ENCODE measurements around the gene WFIKKN2. TPM values are rescaled to one million over a fixed set of nuclear protein-coding genes. Genes with fewer than 3 reads are reported as not detected.
A peak's percentile ranks its signal among the peaks of the same experiment; 100 is the strongest.
"Not testable (repeated sequence)": the region's sequence is repeated elsewhere in the genome, so short reads cannot be mapped to it uniquely, and the experiment has no call there.

The WFIKKN2 gene
- total RNA-seq, 1 donor from 2014 or later: 0.08 TPM

GRCh38 chr17:50871364-50871763 lies 36.0 kb downstream of the WFIKKN2 start:
- DNase-seq (ENCODE audit: low spot score) (no peak), ATAC-seq (no peak)

GRCh38 chr17:50871898-50872297 lies 36.5 kb downstream of the WFIKKN2 start:
- DNase-seq (ENCODE audit: low spot score) (peak; percentile 30), ATAC-seq (no peak)

GRCh38 chr17:50872710-50873424 lies 37.5 kb downstream of the WFIKKN2 start:
- DNase-seq (ENCODE audit: low spot score) (peak; percentile 81), ATAC-seq (peak; percentile 86)

GRCh38 chr17:50875074-50875473 lies 39.7 kb downstream of the WFIKKN2 start:
- no peak for ATAC-seq
- DNase-seq (ENCODE audit: low spot score): no peak

GRCh38 chr17:50877042-50877441 lies 41.7 kb downstream of the WFIKKN2 start:
- not testable (repeated sequence) for ATAC-seq; DNase-seq (ENCODE audit: low spot score)

- peak; percentile 89 for ATAC-seq
- DNase-seq (ENCODE audit: low spot score): peak; percentile 30
Observed at GRCh38 chr17:50877838-50878237, 42.5 kb downstream of the WFIKKN2 start.

- ATAC-seq (no peak), DNase-seq (ENCODE audit: low spot score) (no peak)
Observed at GRCh38 chr17:50879086-50879485, 43.7 kb downstream of the WFIKKN2 start.

GRCh38 chr17:50881182-50881581 lies 45.8 kb downstream of the WFIKKN2 start:
- DNase-seq (ENCODE audit: low spot score): no peak
- ATAC-seq: no peak

- peak; percentile 21 for DNase-seq (ENCODE audit: low spot score)
- ATAC-seq: no peak
Observed at GRCh38 chr17:50882851-50883250, 47.5 kb downstream of the WFIKKN2 start.

GRCh38 chr17:50883850-50884438 lies 48.6 kb downstream of the WFIKKN2 start:
- DNase-seq (ENCODE audit: low spot score): peak; percentile 43

GRCh38 chr17:50884439-50885311 lies 49.3 kb downstream of the WFIKKN2 start:
- ATAC-seq: peak; percentile 61
- peak; percentile 43 for DNase-seq (ENCODE audit: low spot score)

More at GRCh38 chr17:50883850-50884438, 48.6 kb downstream of the WFIKKN2 start:
- ATAC-seq: peak; percentile 68

- DNase-seq (ENCODE audit: low spot score) (no peak), ATAC-seq (no peak)
Observed at GRCh38 chr17:50887705-50888245, 52.4 kb downstream of the WFIKKN2 start.

GRCh38 chr17:50889528-50890118 lies 54.2 kb downstream of the WFIKKN2 start:
- DNase-seq (ENCODE audit: low spot score): peak; percentile 72
- peak; percentile 92 for ATAC-seq

GRCh38 chr17:50890675-50891516 lies 55.5 kb downstream of the WFIKKN2 start:
- no peak for ATAC-seq

GRCh38 chr17:50891577-50891989 lies 56.2 kb downstream of the WFIKKN2 start:
- ATAC-seq (no peak), DNase-seq (ENCODE audit: low spot score) (no peak)

More at GRCh38 chr17:50890675-50891516, 55.5 kb downstream of the WFIKKN2 start:
- no peak for DNase-seq (ENCODE audit: low spot score)

Other genes with a start within 250 kb of the WFIKKN2 start
- gene ABCC3, start 200.7 kb upstream of the WFIKKN2 start, total RNA-seq: 326 TPM
- 15.6 TPM for gene ANKRD40, start 127.7 kb upstream of the WFIKKN2 start, total RNA-seq
- 43.6 TPM for gene LUC7L3, start 116.0 kb upstream of the WFIKKN2 start, total RNA-seq
- gene ANKRD40CL, start 68.1 kb upstream of the WFIKKN2 start, total RNA-seq: not detected
- 209 TPM for gene TOB1, start 30.8 kb downstream of the WFIKKN2 start, total RNA-seq

Measured in left lobe of liver (tissue), 2 donors.